Measurements from ENCODE around the gene CEP104. TPM values are rescaled to one million over a fixed set of nuclear protein-coding genes. Genes with fewer than 3 reads are reported as not detected.
A peak's percentile ranks its signal among the peaks of the same experiment; 100 is the strongest.

Gene CEP104
- total RNA-seq, 1 experiment from 2014 or later, result 4.9 TPM

DNA sequence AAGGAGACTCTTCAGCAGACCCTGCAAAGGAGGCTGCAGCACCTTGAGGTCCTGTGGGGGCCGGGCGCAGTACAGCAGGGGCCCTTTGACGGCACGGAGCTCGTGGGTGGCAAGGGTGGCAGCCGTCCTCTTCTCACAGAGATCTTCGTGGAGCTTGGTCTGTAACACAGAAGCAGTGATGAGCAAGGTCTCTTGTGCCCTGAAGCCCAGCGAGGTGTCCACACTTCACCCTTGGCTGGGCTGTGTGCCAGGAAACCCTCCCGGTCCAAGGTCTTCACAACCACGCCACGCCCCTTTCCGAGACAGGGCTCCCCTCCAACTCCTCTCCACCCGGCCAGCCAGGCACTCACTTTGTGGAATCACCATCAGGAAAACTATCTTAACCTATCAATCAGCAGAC is 72.0 kb downstream of the CEP104 start:
- H3K4me3 ChIP-seq, result no peak overlapping the region
- no peak for DNase-seq
- no peaks in the 10 kb centered on the region for H3K27me3 ChIP-seq
- H3K36me3 ChIP-seq, result peaks cover 53% of the 10 kb centered on the region
- no peaks in the 10 kb centered on the region for H3K9me3 ChIP-seq

DNA sequence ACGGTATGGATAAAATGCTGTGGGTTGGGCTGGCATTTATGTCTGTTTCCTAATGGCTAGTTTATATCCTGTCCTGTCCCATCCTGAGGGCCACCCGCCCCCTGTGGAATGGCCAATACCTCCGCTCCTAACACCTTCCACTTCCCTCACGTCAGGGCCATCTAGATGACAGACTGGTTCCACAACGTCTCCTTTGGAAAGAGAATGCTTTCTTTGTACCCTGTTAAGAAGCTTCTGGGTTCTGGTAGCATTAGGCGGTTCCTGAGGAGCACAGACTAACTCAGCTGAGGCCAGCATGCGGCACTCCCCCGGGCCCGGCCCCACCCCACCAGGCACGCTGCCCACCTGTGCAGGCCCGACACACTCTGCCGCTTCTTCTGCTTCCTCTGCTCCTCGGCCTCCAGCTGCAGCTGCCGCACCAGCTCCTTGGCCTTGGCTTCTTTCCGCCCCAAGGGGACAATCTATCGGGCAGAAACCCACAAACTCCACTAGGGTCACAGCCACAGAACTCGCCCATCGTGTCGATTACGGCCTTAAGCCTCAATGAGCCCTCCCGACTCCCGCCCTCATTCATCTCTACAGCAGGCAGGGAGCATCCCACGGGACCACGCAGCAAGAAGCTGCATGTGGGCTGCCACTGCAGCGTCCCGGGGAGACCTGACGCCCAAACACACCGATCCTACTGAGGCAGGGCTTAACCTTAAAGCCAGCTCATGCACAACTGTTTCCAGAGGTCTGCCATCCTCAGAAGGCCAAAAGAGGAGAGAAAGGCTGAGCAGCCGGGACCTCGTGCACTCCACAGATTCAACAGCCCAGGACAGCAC is 73.1 kb downstream of the CEP104 start:
- Histone ChIP-seq H3K4me3 (no peak overlapping the region), H3K36me3 (peaks cover 60% of the 10 kb centered on the region), H3K9me3 (no peaks in the 10 kb centered on the region), H3K27me3 (no peaks in the 10 kb centered on the region)
- DNase-seq, result no peak

- DNase-seq, result no peak
- Histone ChIP-seq H3K4me3 (no peak overlapping the region), H3K27me3 (no peaks in the 10 kb centered on the region), H3K36me3 (peaks cover 42% of the 10 kb centered on the region), H3K9me3 (no peaks in the 10 kb centered on the region)
Measured at GRCh38 chr1:3780901-3781300, 76.1 kb downstream of the CEP104 start.

DNA sequence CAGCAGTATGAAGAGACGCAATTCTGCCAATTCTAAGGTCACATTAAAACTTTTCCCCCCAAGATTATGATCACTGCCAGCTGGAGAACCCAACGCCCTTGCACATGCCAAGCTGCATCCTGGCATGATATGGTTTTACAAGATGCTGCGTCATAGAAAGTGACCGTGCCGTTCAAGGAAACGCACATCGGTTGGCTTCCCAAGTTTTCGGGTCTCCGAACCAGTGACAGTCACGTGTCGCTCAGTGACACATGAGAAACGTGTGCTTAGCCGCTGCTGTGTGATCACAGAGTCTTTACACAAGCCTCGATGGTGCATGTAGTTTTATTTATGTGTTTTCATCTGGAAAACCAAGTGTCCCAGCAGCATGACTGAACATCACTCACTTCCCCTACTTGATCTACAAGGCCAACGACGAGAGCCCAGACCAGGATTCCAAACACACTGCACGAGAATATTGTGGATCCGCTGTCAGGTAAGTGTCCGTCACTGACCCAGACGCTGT is 77.0 kb downstream of the CEP104 start:
- Histone ChIP-seq H3K36me3 (peaks cover 35% of the 10 kb centered on the region), H3K9me3 (no peaks in the 10 kb centered on the region), H3K4me3 (no peak overlapping the region), H3K27me3 (no peaks in the 10 kb centered on the region)
- DNase-seq, result no peak

DNA sequence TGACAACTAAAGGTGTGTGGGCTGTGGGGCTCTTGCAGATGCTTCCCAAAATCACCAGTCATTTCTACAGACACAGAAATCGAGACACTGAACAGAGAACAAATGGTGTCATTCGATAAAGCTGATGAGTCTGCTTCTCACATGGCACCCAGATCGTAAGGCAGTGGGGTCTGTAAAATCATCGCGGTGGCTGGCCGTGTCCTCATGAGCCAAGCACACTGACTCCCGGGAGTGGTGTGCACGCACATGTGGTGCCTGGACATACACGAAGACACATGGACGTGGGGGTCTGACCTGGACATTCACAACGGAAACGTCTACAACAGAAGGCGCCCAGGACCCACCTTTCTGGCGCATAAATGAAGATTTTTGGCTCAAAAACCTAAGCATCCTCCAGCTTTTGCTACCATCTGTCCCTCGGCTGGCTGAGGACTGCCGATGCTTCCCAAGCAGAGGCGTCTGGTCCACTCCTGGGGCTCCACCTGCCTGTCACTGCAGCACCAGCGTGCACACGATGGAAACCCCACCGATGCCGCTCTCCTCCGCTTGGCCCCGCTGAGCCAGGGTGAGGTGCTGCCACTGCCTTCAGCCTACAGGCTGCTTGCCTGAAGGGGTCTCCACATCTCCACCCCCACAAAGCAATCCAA is 77.6 kb downstream of the CEP104 start:
- H3K9me3 ChIP-seq, result no peaks in the 10 kb centered on the region
- H3K36me3 ChIP-seq, result peaks cover 29% of the 10 kb centered on the region
- no peak for DNase-seq
- no peak overlapping the region for H3K4me3 ChIP-seq
- no peaks in the 10 kb centered on the region for H3K27me3 ChIP-seq

- no peaks in the 10 kb centered on the region for H3K9me3 ChIP-seq
- H3K4me3 ChIP-seq, result no peak overlapping the region
- DNase-seq, result no peak
- H3K27me3 ChIP-seq, result no peaks in the 10 kb centered on the region
- H3K36me3 ChIP-seq, result peaks cover 28% of the 10 kb centered on the region
Measured at GRCh38 chr1:3778590-3779264, 78.3 kb downstream of the CEP104 start.

DNA sequence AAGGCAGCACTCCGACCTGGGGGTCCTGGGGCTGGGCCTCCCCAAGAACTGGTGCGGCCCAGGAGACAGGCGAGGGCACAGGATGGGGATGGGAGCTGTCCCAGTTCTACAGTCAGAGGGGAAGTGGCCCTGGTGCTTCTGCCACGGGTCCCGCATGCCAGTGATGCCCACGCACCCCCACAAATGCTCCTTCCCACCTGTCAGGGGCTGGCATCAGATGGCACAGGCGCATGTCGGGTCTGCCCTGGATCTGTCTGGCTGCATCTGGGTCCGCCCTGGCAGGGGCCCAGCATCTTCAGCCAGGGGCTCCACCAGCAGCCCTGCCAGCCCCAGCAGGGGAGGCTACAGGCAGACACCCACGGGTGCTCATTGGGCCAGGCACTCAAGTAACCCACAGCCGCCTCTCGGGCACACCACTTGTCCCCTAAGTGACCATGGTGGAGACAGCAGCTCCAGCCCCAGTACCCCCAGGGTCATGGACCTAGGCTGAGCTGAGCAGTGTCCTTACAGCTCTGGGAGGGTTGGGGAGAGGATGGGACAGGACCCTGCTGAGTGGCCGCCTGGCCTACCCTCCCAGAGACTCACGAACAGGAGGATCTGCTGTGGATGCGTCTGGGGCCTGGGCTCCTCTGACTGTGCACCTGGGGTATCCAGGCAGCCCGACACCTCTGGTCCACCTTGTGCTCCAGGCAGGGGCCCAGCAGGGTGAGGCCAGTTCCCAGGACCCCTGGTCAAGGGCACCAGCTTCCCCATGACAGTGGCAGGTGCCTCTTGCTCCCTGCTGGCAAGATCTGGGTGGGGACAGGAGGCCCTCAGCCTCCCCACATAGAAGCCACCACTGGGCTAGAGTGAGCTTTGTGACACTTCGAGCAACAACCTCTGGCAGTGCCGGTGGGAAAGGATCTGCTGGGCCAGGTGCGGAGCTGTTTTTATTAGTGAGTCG is 79.1 kb downstream of the CEP104 start:
- H3K27me3 ChIP-seq, result no peaks in the 10 kb centered on the region
- H3K9me3 ChIP-seq, result no peaks in the 10 kb centered on the region
- no peak for DNase-seq
- H3K36me3 ChIP-seq, result peaks cover 28% of the 10 kb centered on the region
- H3K4me3 ChIP-seq, result no peak overlapping the region

DNA sequence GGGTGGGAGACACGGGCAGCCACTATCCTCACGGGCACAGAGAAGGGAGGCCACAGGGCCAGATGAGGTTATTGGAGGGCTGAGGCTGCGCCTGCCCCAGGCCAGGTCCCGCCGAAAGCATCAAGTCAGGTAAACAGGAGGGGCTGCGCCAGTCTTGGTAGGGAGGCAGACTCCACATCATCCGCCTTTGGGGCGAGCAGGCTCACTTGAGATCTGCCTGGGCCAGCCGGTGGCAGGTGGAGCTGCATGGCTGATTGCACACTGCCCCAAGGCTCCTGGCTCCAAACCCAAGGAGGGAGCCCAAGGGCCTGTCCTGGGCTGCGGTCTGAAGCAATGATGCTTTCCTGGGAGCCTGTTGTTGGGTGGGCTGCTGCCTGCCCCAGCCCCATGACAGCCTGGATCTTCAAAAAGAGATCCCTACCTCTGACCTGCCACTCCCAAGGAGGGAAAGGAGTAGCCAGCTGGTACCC is 79.9 kb downstream of the CEP104 start:
- DNase-seq, result no peak
- Histone ChIP-seq H3K27me3 (no peaks in the 10 kb centered on the region), H3K9me3 (no peaks in the 10 kb centered on the region), H3K36me3 (peaks cover 21% of the 10 kb centered on the region), H3K4me3 (no peak overlapping the region)

DNA sequence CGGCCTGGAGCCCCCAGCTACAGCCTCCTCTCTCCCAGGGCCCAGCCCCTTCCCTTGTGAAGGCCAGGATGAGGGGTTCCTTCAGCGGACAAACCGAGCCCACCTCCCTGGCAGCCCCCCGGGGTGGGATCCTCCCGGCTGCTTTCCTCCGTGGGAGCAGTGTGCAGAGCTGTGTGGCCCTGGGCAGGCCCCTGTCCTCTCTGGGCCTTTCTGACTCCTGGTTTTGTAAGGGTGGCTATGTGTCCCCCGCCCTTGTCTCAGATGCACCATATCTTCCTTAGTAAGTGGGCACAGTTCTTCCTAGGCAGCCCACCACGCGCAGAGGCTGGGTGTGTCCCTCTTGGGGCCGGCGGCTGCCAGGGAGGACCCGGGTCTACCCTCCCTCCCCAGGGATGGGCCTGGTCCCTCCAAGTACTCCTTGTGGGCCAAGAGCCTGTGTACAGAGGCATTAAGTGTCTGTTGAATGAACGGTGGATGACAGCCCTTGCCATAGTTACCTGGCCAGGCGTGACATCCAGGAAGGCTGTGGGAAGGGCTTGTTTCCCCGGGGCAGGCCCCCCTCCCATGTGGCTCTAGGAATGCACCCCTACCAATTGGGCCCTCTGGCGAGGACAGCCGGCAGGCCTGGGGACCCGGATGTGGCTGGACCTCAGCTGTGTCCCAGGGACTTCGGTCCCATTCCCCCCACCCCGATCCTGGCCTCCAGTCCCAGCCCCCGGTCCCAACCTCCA is 80.6 kb downstream of the CEP104 start:
- peaks cover 16% of the 10 kb centered on the region for H3K36me3 ChIP-seq
- no peak for DNase-seq
- H3K9me3 ChIP-seq, result no peaks in the 10 kb centered on the region
- H3K27me3 ChIP-seq, result no peaks in the 10 kb centered on the region
- no peak overlapping the region for H3K4me3 ChIP-seq

DNA sequence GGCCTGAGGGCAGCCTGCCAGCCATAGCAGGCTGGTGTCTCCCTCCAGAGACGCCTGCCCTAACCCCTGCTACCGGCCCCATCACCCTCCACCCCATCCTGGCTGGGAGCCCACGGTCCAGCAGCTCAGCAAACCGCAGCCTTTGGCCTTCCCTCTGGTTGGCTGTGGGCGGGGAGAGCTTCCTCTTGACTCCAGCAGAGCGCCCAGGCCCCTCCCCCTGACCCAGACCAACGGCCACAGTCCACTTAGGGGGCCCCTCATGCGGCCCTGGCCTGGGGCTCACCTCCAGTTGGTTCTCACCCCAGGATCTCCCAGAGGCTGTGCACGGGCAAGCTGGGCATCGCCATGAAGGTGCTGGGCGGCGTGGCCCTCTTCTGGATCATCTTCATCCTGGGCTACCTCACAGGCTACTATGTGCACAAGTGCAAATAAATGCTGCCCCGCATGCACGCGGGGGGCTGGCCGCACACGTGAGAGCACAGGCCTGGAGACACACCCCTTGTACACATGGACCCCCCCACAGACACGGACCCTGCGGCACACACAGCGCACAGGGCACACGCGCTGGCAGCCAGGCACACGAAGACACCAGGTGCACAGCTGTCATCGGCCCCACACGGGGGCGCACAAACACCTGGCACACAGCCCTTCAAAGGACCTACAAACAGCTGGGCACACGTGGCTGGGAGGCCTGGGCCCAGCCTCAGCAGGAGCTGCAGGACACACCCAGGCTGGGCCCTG is 81.4 kb downstream of the CEP104 start:
- Histone ChIP-seq H3K4me3 (no peak overlapping the region), H3K36me3 (peaks cover 13% of the 10 kb centered on the region), H3K9me3 (no peaks in the 10 kb centered on the region), H3K27me3 (no peaks in the 10 kb centered on the region)
- DNase-seq, result peak; percentile 76

DNA sequence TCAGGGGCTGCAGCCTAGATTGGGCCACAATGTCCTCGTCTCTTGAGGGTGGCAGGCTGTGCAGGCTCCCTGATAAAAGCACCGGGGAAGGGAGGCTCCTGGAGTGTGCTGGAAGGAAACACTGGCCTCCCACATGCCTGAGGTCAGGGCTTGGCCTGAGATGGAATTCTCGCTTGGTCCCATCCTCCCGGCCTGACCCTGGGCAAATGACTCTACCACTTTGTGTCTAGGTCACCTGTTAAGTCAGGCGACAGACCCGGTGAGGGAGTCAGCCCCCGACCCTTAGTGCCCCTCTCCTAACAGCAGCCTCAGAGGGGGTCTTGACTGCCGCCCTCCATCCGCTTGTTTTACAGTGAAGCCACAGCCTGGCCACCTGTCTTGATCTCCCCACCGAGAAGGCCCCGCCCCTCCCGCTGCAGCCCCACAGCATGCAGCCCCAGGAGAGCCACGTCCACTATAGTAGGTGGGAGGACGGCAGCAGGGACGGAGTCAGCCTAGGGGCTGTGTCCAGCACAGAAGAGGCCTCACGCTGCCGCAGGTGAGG is 82.0 kb downstream of the CEP104 start:
- H3K4me3 ChIP-seq, result no peak overlapping the region
- no peaks in the 10 kb centered on the region for H3K27me3 ChIP-seq
- peak; percentile 36 for DNase-seq
- H3K36me3 ChIP-seq, result peaks cover 8% of the 10 kb centered on the region
- H3K9me3 ChIP-seq, result no peaks in the 10 kb centered on the region

GRCh38 chr1:3774276-3774945 is 82.6 kb downstream of the CEP104 start:
- Histone ChIP-seq H3K27me3 (no peaks in the 10 kb centered on the region), H3K4me3 (no peak overlapping the region), H3K36me3 (peaks cover 3% of the 10 kb centered on the region), H3K9me3 (no peaks in the 10 kb centered on the region)
- DNase-seq, result no peak

DNA sequence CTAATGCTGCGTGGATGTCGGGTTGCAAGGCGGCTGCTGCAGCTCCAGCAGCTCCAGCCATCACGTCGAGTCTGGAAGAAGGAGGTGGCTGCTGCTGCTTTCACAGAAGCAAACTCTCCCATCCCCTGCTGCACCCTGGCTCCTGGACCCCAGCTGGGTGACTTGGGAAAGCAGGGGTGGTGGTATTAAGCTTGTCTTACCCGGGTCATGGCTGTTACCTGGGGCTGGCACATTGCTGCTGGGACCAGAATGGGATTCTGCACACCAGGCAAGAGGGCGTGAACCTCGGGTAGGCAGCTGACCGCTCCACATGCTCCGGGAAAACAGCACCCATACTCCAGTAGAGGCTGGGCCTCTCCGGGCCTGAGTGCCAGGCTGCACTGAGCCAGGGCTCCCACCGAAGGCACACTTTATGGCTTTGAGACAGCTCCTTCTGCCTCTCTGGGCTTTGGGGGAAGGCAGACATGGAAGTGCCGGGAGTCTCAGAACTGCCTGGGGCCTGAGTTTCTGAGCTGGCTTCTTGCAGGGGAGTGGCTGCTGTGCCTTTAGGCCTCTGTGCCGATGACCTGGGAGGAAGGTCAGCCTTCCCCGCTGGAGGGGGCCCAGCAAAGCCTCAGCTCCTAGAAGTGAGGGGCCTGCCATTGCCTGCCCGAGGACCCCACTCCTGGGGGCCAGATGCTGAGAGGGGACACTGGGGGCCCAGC is 83.3 kb downstream of the CEP104 start:
- Histone ChIP-seq H3K9me3 (no peaks in the 10 kb centered on the region), H3K4me3 (no peak overlapping the region), H3K36me3 (no peaks in the 10 kb centered on the region; the same call in 1 of the 2 replicates), H3K27me3 (no peaks in the 10 kb centered on the region)
- no peak for DNase-seq

Measured in MG63 (cell line).